Astrocyte (in vitro differentiated cells and primary cell): Measurements from ENCODE around the gene APBB3.

Experiments used
- EZH2 ChIP-seq: IDR thresholded peaks from 2 replicates; pipeline ENCODE4 v1.6.1; 2012; ENCODE audit warnings: mild to moderate bottlenecking, low read length, inconsistent platforms; ENCODE audit not compliant: insufficient read depth
- TF ChIP-seq, protein P1 (sequence below): IDR thresholded peaks from 2 replicates; pipeline ENCODE4 v1.5.1; 2011; ENCODE audit warnings: low read depth, mild to moderate bottlenecking, inconsistent platforms, low read length, moderate library complexity; ENCODE audit not compliant: insufficient read depth

DNA sequence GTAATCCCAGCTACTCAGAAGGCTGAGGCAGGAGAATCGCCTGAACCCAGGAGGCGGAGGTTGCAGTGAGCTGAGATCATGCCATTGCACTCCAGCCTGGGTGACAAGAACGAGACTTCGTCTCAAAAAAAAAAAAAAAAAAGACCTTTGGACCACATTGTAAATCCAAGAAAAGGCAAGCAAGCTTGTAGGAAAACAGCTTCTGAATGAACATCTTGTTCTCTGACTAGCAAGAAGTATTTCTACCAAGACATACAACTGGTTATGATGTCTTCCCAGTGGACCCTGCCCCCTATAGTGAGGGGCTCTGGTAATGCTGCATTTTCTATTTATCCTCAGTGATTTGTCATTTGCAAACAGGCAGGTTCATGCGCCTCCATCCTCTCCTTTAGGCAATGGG is 21.4 kb downstream of the APBB3 start:
- TF ChIP-seq, protein P1, sequence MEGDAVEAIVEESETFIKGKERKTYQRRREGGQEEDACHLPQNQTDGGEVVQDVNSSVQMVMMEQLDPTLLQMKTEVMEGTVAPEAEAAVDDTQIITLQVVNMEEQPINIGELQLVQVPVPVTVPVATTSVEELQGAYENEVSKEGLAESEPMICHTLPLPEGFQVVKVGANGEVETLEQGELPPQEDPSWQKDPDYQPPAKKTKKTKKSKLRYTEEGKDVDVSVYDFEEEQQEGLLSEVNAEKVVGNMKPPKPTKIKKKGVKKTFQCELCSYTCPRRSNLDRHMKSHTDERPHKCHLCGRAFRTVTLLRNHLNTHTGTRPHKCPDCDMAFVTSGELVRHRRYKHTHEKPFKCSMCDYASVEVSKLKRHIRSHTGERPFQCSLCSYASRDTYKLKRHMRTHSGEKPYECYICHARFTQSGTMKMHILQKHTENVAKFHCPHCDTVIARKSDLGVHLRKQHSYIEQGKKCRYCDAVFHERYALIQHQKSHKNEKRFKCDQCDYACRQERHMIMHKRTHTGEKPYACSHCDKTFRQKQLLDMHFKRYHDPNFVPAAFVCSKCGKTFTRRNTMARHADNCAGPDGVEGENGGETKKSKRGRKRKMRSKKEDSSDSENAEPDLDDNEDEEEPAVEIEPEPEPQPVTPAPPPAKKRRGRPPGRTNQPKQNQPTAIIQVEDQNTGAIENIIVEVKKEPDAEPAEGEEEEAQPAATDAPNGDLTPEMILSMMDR: no peak
- no peak for TF ChIP-seq EZH2
